AG04450 (cell line): ENCODE results near the gene TMEM271. TPM values are rescaled to one million over a fixed set of nuclear protein-coding genes. Genes with fewer than 3 reads are reported as not detected.

Experiments used
- CTCF ChIA-PET: fragments of 300-600, 350-600 bp; formaldehyde crosslinking; extraction: SDS; loops from one replicate; lab custom pipeline; 2022; ENCODE audit warnings: antibody characterized with exemption, inconsistent platforms; lab: Charles Lee
- POLR2A ChIA-PET: fragments of 350-600 bp; formaldehyde crosslinking; extraction: SDS; loops from one replicate; lab custom pipeline; 2021; ENCODE audit warnings: antibody characterized with exemption, inconsistent platforms; lab: Yijun Ruan, JAX
- DNase-seq: peaks from one replicate; pipeline ENCODE4 v3.0.0-alpha.2; 2011; ENCODE audit warnings: low read depth, low spot score
- H3K27ac ChIP-seq: one replicate; pipeline ENCODE4 v1.5.1; 2012; ENCODE audit warnings: low read depth, low read length, control low read depth
- H3K27me3 ChIP-seq: one replicate; pipeline ENCODE4 v1.6.0; 2012; ENCODE audit warnings: low read length; ENCODE audit not compliant: control insufficient read depth, insufficient read depth
- H3K4me3 ChIP-seq: 2 replicates; pipeline ENCODE4 v1.5.1; 2011; ENCODE audit warnings: mild to moderate bottlenecking, low read depth, low read length, control low read depth
- H3K9me3 ChIP-seq: 2 replicates; pipeline ENCODE4 v1.5.1; 2012; ENCODE audit warnings: low read length; ENCODE audit not compliant: control insufficient read depth, insufficient read depth
- CTCF ChIP-seq: IDR thresholded peaks from 2 replicates; pipeline ENCODE4 v1.5.1; 2011; ENCODE audit warnings: low read depth, low read length, control low read depth, inconsistent platforms
- polyA plus RNA-seq: library from polyadenylated mRNA; depleted of rRNA; stranded (reverse); fragments of >200 nt; gene quantifications from 2 replicates; pipeline ENCODE4 v1.2.3, GENCODE V29; 2011

TMEM271 gene
- polyA plus RNA-seq, 1 experiment = not detected

- no peaks in the 10 kb centered on the region for H3K27me3 ChIP-seq
- no peak for TF ChIP-seq CTCF
- ChIA-PET CTCF (no interaction called here), POLR2A (no interaction called here)
- H3K9me3 ChIP-seq = peaks cover 20% of the 10 kb centered on the region; the same call in 1 of the 2 replicates
- DNase-seq = no peak
- no peak overlapping the region for H3K27ac ChIP-seq
- no peak overlapping the region for H3K4me3 ChIP-seq
These were observed 38.4 kb downstream of the TMEM271 start for GRCh38 chr4:537436-538264.

- TF ChIP-seq CTCF = no peak
- ChIA-PET CTCF (no interaction called here), POLR2A (no interaction called here)
- DNase-seq = no peak
- peaks cover 30% of the 10 kb centered on the region; the same call in 1 of the 2 replicates for H3K9me3 ChIP-seq
- H3K27me3 ChIP-seq = no peaks in the 10 kb centered on the region
- no peak overlapping the region for H3K4me3 ChIP-seq
- no peak overlapping the region for H3K27ac ChIP-seq
These were observed 39.6 kb downstream of the TMEM271 start for GRCh38 chr4:536351-536972.

GRCh38 chr4:535924-536281, 40.2 kb downstream of the TMEM271 start:
- Histone ChIP-seq H3K27me3 (no peaks in the 10 kb centered on the region), H3K9me3 (peaks cover 30% of the 10 kb centered on the region; the same call in 1 of the 2 replicates), H3K4me3 (no peak overlapping the region), H3K27ac (no peak overlapping the region)
- ChIA-PET CTCF (no interaction called here), POLR2A (no interaction called here)
- DNase-seq = no peak
- TF ChIP-seq CTCF = no peak

- POLR2A ChIA-PET = no interaction called here
- H3K9me3 ChIP-seq = peaks cover 30% of the 10 kb centered on the region; the same call in 1 of the 2 replicates
- no peak for TF ChIP-seq CTCF
- no peak overlapping the region for H3K27ac ChIP-seq
- no peaks in the 10 kb centered on the region for H3K27me3 ChIP-seq
- CTCF ChIA-PET = no interaction called here
- no peak overlapping the region for H3K4me3 ChIP-seq
- DNase-seq = no peak
These were observed 40.7 kb downstream of the TMEM271 start for GRCh38 chr4:535181-535923.
